NCI-H69 (cell line): Measurements from ENCODE around the gene CNGB1.
A peak's percentile ranks its signal among the peaks of the same experiment; 100 is the strongest.

Source experiments
- DNase-seq: peaks from one replicate; lab custom pipeline; 2025; lab: John Stamatoyannopoulos, UW

The CNGB1 gene

GRCh38 chr16:57972306-57972705, 1.4 kb upstream of the CNGB1 start:
- DNase-seq: no peak

GRCh38 chr16:57971848-57972247, 920 bp upstream of the CNGB1 start:
- DNase-seq: no peak

DNA sequence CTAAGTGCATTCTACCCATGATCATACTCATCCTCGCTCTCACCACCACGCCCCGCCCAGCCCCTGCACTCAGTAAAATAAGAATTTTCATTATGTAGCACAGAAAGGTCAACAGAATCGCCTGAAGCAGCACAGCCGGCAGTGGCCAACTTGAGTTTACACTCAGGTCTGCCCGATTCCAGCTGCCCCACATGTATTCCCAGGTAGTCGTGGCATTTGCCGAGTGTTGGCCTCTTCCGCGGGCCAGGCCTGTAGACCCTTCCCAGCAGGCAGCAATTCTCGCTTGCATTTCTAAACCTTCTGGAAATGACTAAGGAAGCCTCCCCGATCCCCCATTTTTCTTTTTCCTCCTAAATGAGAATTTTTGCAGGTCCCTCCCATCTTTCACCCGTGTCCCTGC, 609 bp downstream of the CNGB1 start:
- no peak for DNase-seq

- DNase-seq: no peak
Observed at GRCh38 chr16:57969451-57970123, 1.3 kb downstream of the CNGB1 start.

DNA sequence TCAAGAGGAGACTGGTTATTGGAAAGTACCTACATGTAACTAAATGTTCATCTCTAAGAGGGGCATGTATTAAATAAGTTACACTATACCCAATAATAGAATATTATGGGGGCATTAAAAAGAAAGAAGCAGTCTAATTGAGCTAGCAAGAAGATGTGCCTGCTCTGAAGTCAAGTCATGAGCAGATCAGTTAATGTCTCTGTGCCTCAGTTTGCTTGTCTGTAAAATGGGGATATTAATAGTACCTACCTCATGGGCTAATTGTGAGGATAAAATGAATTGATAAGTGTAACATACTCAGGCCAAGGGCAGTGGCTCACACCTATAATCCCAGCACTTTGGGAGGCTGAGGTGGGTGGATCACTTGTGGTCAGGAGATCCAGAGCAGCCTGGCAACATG, 3.0 kb downstream of the CNGB1 start:
- no peak for DNase-seq

DNA sequence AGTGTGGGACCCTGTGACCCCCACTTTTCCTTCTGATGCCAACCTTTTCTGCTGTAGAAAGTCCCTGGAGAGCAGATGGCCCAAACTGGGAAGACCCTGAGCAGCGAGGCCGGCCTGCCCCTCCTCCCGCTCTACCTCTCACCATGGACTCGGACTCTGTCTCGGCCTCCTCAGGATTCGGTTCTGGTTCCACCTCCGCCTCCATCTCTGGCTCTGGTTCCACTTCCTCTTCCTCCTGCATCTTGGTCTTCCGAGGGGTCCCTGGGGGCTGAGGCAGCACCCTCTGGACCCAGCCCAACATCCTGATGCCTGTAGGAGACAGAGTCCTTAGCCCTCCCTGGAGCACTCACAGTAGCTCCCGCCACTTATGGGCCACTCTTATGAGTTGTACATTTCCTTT, 3.9 kb downstream of the CNGB1 start:
- DNase-seq: no peak

DNA sequence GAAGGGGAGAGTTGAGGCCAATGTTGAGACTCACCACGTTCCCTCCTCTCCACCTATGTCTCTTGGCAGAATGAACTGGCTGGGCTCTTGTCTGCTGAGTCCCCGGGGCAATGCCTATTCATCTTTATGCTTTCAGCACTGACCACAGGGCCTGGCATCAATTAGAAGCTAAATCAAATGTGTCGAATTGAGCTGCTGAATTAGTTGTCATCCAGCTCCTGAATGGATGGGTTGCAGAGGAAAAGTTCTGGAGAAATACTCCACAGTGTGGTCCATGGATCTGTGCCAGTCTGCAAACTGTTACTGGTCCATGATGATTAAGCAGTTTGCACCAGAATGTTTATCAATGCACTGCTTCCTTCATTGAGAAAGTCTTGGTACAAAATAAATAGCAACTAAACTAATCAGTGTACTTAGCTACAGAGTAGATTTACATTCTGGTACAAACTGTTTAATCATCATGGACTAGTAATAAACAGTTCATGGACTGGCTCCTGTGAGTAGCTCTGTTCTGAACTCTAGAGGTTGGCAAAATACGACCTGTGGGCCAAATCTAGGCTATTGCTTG, 4.6 kb downstream of the CNGB1 start:
- peak; percentile 9 for DNase-seq

DNA sequence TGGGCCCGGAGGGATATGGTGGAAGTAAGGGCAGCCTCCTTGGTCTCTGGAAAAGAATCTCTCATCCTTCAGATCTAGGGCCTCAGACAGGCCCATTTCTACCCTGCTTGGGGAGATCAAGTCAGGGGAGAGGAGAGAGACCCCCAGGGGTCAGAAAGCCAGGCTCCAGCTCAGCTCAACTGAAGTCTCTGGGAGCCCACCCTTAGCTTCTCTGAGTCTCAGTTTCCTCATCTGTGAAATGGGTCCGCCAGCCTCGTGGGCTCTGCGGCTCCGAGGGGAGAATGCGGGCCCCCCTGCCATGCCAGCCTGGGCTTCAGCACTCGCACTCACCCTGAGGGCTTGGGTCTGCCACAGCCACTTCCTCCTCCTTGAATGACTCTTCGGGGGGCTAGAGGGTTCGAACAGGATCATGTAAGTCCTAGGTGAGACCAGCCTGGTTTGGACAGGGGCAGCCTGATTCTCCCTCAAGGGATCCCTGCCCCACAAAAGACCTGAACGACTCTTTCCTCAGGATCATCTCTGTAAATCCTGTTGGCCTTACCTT, 6.7 kb downstream of the CNGB1 start:
- no peak for DNase-seq

DNA sequence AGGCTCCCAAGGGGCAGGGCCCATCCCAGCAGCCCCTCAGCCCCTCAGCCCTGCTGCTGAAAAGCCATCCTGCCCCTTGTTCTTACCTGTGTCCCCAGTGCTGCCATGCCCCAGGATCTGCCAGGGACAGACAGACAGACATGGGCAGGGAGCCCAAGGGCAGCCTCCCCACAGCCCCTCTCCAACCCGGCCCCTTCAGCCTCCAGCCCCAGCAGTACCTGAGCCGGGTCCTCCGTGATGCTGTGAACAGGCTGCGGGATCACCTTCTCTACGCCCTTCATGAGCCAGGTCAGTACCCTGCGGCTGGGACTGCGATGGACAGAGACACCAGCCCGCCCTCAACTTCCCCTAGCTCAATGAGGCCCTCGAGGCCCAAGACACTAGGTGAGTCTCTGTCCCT, 8.2 kb downstream of the CNGB1 start:
- DNase-seq: no peak

DNA sequence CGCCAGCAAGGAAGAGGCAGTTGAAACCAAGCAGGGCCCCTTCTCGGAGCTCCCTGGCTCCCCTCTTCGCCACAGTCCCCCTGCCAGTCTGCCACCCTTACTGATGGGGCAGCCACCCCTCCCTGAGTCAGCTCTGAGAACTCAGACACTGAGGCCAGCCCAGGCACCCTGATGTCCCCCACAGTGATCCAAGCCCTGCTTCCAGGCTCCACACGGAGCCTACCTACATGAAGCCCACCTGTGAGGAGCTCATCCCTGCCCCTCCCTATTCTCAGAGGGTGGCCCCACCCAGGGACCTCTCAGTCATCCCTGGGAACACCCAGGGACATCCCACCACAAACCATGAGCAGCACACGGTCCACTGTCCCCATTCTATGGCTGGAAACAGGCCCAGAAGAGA, 8.9 kb downstream of the CNGB1 start:
- no peak for DNase-seq

DNA sequence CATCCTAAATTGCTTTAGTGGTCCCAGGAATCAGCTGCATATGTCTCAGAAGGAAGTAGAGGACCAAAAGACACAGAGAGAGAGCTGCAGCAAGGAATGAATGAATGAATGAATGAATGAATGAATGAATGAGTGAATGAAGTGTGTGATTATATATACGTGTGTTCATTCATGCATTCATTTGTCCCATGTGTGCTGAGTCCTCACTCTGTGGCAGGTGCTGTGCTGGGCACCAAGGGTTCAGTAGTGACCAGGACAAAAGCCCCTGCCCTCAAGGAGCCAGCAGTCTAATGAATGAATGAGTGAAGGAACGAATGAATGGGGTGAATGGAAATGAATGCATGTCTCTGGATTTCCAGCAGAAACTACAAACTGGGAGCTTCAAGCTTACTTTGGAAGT, 9.4 kb downstream of the CNGB1 start:
- DNase-seq: no peak

DNA sequence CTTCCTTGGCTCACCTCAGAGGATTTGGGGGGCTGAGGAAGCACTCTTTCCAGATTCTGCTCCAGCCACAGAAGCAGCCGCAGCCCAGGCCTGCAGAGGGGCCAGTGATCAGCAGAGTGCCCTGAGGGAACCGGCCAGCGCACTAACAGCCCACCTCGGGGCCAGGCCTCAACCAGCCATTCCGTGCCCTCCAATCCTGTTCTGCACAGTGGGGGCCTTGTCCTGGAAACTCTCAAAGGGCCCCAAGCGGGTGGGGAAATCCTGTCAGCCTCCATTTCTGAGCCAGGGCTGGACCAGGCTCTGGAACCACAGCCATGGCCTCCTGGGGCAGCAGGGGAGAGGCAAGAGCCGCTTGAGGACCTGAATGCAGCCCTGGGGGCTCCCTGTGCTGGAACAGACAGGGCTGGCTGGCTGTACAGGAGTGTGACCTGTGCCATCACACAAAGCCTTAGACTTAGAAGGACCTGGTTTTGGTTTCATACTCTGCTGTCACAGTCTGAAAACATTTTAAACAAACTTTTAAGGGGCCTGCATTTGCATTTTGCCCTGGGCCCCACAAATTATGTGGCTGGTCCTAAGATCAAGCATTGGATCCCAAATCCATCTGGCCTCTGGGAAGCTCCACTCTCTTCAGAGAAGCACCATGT, 10.0 kb downstream of the CNGB1 start:
- DNase-seq: no peak

DNA sequence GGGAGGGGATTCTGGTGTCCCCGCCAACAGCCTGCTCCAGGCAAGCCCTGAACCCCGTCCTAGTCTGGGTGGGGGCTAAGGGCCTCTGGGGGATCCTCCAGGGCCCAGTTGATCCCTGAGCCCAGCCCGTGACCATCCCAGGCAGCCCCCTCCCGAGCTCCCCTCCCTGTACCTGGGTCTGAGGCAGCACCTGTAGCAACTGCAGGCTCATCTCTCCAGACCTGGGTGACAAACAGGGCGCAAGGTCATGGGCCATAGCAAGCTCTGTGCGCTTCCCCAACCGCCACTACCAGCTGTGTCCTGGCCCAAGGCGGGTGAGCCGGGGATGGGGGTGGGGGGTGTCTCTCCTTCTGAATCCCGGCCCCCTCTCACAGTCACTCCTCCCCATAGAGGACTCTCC, 10.6 kb downstream of the CNGB1 start:
- DNase-seq: no peak

DNA sequence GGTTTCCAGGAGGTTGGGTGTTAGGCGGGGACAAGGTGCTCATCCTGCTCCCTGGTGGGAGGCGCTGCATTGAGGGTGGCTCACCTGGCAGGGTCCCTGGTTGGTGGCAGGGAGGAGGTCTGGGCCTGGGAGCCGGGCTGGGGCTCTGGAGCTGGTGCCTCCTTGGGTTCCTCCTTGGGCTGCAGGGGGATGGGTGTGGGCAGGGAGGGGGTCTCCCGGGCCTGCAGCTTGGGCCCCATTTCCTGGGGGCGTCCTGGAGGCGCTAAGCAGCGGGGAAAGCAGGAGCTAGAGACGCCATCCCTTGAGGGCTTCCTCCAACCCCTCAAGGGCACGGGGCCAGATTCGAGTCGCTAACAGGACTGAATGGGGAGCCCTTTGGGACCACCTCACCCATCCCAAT, 11.1 kb downstream of the CNGB1 start:
- DNase-seq: no peak

GRCh38 chr16:57959121-57959520, 11.8 kb downstream of the CNGB1 start:
- no peak for DNase-seq

- no peak for DNase-seq
Observed at GRCh38 chr16:57958544-57958943, 12.4 kb downstream of the CNGB1 start.

GRCh38 chr16:57957673-57958392, 13.1 kb downstream of the CNGB1 start:
- no peak for DNase-seq

GRCh38 chr16:57956924-57957672, 13.8 kb downstream of the CNGB1 start:
- DNase-seq: no peak

DNA sequence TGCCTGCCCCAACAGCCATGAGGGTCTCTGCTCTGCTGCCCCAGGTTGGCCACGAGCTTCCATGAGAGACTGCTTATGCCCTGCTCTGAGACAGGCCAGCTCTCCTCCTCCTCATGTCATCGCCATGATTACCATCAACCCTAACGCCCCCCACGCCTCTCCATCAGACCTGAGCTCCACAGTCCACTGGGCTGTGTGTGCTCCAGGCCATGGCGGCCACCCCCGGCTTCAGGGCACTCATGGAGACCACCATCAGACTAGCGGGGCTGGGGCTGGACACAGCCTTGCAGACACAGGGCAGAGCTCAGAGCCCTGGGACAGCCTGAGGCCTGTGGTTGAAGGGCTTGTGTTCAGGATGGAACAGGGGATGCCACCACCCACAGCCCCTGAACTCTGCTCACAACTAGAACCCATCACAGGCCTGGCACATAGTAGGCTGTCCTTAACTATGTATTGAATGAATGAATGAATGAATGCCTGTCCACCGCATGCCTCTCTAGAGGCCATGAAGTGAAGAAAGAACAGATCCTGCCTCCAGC, 14.6 kb downstream of the CNGB1 start:
- no peak for DNase-seq

DNA sequence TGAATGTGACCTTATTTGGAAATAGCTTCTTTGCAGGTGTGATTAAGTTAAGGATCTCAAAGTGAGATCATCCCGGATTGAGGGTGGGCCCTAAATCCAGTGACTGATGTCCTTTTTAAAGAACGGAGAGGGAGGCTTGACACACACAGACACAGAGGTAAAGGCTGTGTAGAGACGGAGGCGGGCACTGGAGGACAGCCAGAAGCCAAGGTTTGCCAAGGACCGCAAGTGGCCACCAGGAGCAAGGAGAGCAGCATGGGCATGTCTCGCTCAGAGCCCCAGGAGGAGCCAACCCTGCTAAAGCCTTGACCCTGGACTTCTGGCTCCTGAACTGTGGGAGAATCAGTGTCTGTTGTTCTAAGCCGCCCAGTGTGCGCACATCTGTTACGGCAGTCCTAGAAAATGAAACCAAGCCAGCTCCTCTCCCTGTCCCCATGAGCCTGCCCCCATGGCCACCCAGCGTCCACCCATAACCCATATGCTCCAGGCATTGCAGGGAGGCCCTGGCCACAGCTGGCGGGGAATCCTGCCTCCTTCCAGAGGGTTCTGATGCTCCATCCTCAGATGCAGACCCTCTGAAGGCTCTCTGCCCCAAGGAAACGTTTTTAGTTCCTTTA, 15.2 kb downstream of the CNGB1 start:
- no peak for DNase-seq

- no peak for DNase-seq
Observed at GRCh38 chr16:57953857-57954256, 17.1 kb downstream of the CNGB1 start.
